GM10847 (cell line): ENCODE measurements around the gene TTC38.

Experiments
- POLR2A ChIP-seq: IDR thresholded peaks from 2 replicates; pipeline ENCODE4 v1.6.1; 2011; ENCODE audit not compliant: insufficient read length; ENCODE audit errors: extremely low read depth

The TTC38 gene

DNA sequence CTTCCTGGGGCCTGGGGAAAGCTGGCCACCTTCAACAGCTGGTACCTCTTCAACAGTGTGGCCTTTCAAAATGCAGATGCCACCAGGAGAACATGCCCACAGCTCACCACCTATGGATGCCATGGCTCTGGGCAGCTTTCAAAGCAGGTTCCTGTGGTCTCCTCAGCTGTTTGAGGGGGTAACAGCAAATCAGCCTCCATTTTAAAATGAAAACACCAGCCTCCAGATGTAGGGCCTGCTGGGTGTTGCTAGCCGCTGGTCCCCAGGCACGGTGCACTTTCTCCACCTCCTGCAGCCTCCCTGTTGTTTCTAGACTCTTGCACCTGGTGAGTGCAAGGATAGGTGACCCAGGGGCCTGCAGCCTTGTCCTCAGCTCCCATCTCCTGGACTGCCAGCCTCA, 27.7 kb upstream of the TTC38 start:
- TF ChIP-seq POLR2A, result no peak

DNA sequence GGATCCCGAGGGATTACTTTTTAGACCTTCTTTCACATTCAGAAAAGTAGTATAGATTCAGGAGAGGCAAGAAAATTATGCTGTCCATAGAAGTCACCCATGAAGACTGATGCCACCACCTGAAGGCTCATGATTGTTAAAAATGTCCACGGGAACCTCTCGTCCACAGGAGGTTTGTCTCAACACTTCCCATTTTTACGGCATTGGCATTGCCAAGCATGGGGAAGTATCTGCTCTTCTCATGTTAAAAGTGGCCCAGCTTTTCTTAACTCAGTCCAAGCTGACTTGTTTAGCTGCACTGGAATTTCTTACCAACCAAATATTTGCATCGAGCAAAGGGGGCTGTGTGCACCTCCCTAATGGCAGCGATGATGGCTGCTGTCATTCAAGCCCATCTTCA, 27.3 kb upstream of the TTC38 start:
- TF ChIP-seq POLR2A, result no peak

DNA sequence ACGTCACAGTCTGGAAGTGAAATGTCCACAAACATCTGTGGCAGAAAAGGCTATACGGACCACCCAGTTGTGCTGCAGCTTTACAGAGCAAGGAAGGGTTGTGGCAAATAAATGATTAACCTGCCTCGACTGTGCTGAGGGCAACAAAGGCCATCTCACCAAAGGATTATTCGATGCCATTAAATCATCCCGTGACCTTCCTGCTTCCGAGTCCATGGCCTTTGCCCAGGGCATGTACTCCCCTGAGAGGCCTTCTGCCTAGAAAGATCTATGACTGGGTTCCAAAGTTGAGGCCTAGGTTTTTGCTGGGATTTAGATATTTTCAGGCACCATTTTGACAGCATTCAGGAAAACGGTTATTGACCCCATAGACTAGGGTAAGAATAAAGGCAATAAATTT, 26.9 kb upstream of the TTC38 start:
- no peak for TF ChIP-seq POLR2A

DNA sequence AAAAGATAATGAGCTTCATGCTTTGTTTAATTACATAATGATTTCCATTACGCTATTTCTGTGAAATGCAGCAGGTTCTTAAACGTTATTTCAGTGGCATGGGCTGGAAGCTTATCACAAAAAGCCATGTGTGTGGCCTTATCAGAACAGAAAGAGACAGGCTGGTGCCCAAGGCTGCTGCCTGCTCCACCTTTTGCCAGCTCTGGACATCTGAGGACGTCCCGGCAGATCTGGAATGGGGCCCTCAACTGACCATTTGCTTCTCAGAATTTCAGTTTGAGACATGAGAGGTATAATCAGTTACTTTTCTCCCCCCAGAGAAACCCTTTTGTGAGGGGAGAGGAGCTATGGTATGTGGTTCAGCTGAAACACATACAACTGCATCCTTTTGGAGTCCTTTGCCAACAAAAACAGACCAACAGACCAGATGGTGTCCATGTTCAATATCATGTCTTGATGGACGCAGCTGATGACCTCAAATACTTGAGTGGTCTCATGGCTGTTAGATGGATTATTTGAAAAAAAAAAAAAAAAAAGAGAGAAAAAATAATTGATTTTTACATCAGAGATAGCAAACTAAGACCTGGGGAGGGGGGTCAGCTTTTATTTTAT, 26.3 kb upstream of the TTC38 start:
- no peak for TF ChIP-seq POLR2A

DNA sequence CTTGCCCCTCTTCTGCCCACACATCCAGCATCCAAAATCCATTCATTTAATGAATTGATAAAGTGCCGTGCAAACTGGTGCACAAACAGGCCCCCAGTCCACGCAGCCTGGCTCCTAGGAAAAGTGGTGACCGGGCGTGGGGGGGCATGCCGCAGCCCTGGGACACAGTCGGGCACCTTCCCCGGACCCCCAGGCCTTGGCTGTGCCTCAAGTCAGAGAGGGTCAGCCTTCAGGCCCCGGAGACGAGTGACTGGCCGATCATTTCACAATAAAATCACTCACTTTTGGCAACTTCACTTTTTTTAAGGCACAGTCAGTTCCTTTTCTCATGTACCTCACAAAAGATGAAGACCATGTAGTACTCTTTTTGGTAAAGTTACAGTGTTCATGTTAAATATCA, 25.7 kb upstream of the TTC38 start:
- no peak for TF ChIP-seq POLR2A

DNA sequence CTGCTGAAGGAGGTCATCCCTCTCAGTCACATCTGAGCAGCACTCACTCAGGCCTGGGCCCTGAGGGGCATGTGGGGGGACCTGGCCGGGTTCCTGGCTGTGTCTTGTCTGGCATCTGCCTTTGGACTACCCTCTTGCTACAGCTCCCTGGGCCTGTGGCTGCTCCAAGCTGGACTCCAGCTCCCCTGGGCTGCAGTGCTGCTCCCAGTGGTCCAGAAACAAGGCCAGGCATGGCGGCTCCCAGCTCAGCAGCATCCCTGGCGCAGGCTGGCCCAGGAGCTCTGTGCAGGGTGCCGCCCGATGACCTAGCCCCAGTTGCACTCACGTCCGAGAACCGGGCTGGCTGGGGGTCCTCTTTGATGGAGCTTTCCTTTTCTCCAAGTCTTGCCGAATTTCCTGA, 23.0 kb upstream of the TTC38 start:
- TF ChIP-seq POLR2A, result no peak

DNA sequence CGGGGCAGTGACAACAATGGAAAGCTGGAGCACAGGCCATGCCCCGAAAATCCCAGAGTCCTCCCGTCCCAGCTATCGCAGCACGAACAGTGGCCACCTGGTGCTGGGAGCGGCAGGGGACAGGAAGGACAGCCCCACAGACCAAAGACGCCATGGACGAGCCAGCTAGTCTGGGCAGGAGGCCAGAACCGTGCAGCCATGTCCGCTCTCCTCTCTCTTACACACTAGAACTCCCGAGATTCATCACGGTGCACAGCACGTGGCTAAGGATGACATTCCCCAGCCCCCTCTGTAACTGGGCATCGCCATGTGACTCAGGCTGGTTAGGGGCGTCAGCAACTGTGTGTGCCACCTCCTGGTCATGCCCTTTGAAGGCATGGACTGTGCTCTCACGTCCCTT, 22.3 kb upstream of the TTC38 start:
- no peak for TF ChIP-seq POLR2A

DNA sequence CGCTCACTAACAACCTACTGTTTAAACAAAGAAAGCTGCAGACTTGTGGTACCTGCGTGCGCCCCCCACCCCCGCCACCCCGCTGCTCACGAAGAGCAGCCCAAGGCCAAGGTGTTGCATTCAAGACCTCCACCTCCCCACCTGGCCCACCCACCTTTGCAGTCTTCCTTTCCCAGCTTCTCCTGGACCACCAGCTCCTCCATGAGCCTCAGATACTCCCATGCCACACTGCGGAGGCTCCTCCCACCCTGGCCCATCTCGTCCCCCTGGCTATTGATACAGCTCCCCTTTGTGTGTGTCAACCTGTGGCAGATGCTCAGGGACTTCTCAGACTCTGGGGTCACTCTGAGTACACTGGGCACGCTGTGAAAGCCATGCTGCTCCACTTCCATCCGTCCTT, 21.6 kb upstream of the TTC38 start:
- no peak for TF ChIP-seq POLR2A

DNA sequence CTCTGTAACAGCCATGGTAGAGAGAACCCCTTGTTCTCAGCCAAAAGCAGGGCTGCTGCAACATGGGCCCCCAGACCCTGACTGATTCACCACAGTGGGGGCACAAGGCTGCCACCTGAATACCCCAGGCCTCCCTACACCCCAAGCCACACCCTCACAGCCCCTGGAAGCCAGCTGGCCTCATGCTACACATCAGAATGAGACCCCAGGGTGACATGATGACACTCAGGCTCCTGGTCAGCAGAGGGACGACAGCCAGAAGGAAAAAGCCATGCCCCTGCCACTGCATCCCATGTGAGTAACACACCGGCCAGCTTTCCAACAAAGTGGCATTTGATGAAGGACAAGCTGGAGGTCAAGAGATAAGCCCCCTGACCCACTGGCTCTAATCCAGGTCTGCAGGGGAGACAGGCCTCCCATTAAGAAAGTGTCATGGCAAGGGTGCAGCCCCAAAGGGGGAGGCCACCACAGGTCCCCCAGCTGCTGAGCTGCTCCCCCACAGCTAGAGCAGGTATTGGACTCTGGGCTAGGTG, 20.3 kb upstream of the TTC38 start:
- no peak for TF ChIP-seq POLR2A

DNA sequence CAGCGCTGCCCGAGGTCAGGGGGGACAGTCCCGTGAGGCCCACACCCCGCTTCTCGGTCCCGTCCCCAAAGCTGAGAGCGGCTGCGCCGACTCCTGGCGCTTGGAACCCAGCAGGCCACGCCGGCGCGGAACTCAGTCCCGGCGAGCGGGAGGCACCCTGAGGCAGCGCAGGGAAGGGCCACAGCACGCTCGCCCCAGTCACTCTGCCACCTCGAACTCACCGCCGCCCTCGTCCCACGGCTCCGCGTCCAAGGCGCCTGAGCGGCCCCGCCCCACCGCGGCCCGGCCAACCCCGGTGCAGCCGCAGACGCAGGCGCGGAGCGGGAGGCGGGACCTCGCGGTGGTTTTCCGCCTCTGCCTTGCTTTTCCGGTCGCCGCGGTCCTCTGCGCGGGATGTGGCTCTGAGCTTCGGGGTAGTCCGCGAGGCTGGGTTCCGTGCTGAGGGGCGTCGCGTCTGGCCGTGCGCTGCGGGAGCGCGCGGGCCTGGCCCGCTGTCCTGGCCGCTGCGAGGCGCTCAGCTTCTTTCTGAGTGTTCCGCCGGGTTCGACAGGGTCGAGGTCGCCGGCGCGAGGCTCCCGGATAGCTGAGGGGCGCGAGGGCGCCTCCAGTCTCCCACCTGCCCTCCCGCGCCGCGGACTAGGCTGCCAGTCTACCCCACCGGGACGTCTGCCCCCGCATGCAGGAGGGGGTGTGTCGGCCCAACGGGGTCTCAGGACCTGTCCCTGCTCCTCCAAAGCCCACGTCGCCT, 17.6 kb upstream of the TTC38 start, which contains the start of gene CDPF1:
Gene CDPF1, minus strand, starts transcription at position 259 of the 748 bp plus-strand sequence. CDS start 2,009 bp downstream, outside the sequence.
- TF ChIP-seq POLR2A, result peak; percentile 90

DNA sequence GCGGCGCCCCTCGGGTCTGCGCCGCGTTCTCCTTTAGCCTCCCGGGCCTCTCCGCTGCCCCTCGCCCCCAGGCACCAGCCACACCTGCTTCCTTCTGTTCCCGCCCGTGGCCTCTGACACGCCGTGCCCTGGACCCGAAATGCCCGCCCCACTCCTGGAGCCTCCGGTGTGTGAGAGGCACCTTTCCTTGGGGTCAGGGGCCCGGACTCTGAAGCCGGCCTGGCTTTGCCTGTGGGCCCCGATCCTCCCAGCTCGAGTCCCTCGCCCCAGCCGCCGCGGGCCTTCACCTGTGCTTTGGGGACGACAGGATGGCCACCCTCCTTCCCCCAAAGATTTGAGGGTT, 17.1 kb upstream of the TTC38 start:
- no peak for TF ChIP-seq POLR2A

DNA sequence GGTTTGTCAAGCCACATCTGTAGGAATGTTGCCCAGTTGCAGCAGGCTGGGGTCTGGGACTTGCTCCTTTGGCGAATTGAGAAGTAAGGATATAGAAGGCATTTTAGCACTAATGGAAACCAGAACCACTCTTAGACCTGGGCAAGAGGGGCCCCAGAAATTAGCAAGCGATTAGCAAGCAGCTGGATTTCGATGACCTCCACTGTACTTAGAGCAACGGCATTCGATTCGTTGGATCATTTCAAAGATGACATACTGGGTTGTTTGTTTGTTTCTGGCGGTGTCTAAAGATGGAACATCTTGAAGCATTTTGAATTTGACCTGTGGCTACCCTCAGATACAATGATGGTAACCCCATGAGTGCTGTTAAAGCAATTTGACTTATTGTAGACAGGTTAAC, 16.5 kb upstream of the TTC38 start:
- TF ChIP-seq POLR2A, result no peak

DNA sequence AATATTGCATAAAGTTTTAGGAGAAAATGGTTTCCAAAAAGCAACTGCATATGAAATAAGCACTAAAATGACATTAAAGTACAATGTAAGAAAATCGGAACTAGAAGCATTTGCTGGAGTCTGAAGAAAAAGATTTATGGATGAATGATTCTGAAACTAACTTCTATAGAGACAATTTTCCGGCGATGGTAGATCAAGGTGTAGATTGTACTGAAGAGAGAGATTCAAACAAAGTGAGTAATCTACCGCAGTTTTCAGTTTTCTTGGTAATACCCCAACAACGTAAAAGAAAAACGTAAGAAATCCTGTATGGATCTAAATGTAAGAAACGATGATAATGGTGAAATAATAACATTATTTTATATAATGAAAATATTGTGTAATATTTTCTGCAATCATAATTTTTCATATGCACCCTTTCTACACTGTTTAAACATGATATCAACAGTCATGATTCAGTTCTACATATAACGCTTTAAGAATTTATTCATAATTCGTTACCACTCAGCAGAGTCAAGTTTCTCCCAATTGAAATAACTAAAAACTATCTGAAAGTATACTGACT, 15.9 kb upstream of the TTC38 start:
- TF ChIP-seq POLR2A, result no peak

DNA sequence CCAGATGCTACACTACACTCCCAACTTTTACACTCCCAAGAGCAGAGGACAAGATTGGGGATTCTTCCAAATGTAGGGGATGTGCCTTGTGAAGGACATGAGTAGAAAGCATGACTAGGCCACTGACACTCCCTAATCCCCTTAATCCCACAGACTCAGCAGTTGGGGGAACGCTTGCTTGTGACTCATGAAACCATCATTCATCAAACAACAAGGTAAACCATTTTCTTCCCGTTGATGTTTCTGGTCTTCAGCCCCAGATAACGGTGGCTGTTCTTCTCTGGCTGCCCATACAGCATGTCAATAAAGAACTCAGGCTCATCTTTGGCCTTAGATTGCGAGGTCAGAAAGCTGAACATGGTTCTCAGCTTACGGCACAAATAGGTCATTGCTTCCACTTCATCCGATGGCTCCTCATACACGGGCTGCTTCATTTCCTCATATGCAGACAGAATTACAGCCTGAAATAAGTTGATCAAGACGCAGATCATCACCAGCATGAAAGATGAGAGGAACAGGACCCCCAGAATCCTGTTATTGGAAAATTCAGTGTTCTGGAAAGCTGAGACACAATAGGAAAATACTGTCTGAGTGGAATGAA, 11.3 kb upstream of the TTC38 start:
- no peak for TF ChIP-seq POLR2A

DNA sequence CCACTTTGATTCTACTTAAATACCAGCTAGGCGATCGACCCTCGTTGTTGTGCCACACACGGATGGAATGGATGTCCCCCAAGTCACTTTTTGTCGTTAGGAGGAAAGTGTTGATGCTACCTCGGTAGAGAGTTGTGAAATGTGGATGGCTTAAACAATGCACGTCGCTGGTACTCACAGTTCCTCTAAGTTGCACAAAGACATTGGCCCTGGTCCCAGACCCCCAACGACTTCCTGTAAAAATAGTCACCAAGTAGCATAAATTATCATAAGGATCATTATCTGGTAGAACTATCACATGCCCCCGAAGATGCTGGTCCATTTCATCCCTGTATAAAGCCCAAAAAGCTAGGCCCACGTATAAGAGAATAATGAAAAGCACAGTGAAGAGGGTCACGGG, 8.4 kb upstream of the TTC38 start:
- TF ChIP-seq POLR2A, result no peak

DNA sequence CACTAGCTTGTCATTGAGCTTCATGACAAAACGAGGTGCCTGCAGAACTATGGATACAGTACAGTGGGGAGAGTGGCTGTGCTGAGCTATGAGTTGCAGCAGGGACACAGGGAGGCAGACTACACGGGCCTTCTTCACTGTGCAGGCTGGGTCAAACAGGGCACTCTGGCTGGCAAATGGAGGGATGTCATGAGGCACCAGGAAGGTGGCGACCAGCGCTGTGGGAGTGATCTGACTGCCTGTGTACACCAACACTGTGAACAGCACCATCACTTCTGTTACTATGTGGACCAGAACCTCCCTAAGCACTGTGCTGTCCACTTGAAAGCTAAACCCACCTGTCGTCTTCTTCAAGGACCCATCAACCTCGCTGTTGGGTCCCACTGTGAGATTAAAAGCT, 7.8 kb upstream of the TTC38 start:
- TF ChIP-seq POLR2A, result no peak
